HG03280 (cell line): ENCODE measurements around the gene SZT2.
"Not testable (repeated sequence)": the region's sequence is repeated elsewhere in the genome, so short reads cannot be mapped to it uniquely, and the experiment has no call there.

Experiments used
- ATAC-seq: cut with Tn5 transposase; IDR thresholded peaks from one replicate; pipeline ENCODE4 v1.9.1; 2021; ENCODE audit warnings: mild to moderate bottlenecking, moderate library complexity; ENCODE audit not compliant: unreplicated experiment

Gene SZT2

GRCh38 chr1:43360616-43361015 lies 29.1 kb upstream of the SZT2 start:
- ATAC-seq, result no peak

- no peak for ATAC-seq
These were observed 26.3 kb upstream of the SZT2 start for GRCh38 chr1:43363283-43363934.

- no peak for ATAC-seq
These were observed 25.7 kb upstream of the SZT2 start for GRCh38 chr1:43363935-43364525.

- ATAC-seq, result no peak
These were observed 24.0 kb upstream of the SZT2 start for GRCh38 chr1:43365678-43366077.

- no peak for ATAC-seq
These were observed 23.5 kb upstream of the SZT2 start for GRCh38 chr1:43366179-43366578.

GRCh38 chr1:43366601-43367025 lies 23.1 kb upstream of the SZT2 start:
- ATAC-seq, result no peak

- peak; percentile 42 for ATAC-seq
These were observed 22.4 kb upstream of the SZT2 start for GRCh38 chr1:43367026-43367903.

GRCh38 chr1:43367904-43368645 lies 21.6 kb upstream of the SZT2 start, which contains the start of gene ELOVL1:
Gene ELOVL1, minus strand, starts transcription at chr1:43368011. Its CDS starts 2,402 bp downstream, at chr1:43365609.
- peak; percentile 83 for ATAC-seq

GRCh38 chr1:43368646-43369020 lies 21.1 kb upstream of the SZT2 start:
- no peak for ATAC-seq

GRCh38 chr1:43369779-43370178 lies 19.9 kb upstream of the SZT2 start:
- not testable (repeated sequence) for ATAC-seq

GRCh38 chr1:43370564-43370963 lies 19.1 kb upstream of the SZT2 start:
- ATAC-seq, result no peak

- no peak for ATAC-seq
These were observed 17.5 kb upstream of the SZT2 start for GRCh38 chr1:43372172-43372571.

GRCh38 chr1:43373066-43373940 lies 16.4 kb upstream of the SZT2 start:
- ATAC-seq, result no peak

GRCh38 chr1:43376723-43377235 lies 12.9 kb upstream of the SZT2 start:
- no peak for ATAC-seq

GRCh38 chr1:43377831-43378230 lies 11.9 kb upstream of the SZT2 start:
- ATAC-seq, result no peak

GRCh38 chr1:43379476-43379875 lies 10.2 kb upstream of the SZT2 start:
- no peak for ATAC-seq

GRCh38 chr1:43381612-43382011 lies 8.1 kb upstream of the SZT2 start:
- no peak for ATAC-seq

GRCh38 chr1:43382027-43382779 lies 7.5 kb upstream of the SZT2 start:
- no peak for ATAC-seq

- no peak for ATAC-seq
These were observed 6.2 kb upstream of the SZT2 start for GRCh38 chr1:43383449-43383848.
